GM18868 (cell line): Measurements from ENCODE around the gene SYNGR1.
"Not testable (repeated sequence)": the region's sequence is repeated elsewhere in the genome, so short reads cannot be mapped to it uniquely, and the experiment has no call there.

Experiments used
- ATAC-seq: cut with Tn5 transposase; IDR thresholded peaks from one replicate; pipeline ENCODE4 v1.9.1; 2021; ENCODE audit warnings: mild to moderate bottlenecking, moderate library complexity; ENCODE audit not compliant: unreplicated experiment

The SYNGR1 gene

DNA sequence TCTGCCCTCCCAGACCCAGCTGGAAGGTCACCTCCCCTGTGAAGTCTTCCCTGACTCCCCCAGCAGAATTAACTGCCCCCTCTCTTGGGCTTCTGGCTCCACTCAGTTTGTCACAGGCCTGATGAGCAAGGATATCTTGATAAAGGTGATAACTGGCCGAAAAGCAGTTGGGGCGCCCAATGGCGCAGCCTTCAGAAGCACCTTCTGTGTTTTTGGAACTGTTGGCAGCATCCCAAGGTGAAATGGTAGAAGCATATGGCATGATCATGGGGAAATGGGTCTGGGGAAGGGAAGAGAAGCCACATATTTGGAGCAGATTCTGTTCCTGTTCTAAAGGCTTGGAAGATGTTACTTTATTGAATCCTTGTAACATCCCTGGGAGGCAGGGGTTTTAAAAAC, 47.0 kb downstream of the SYNGR1 start:
- no peak for ATAC-seq

DNA sequence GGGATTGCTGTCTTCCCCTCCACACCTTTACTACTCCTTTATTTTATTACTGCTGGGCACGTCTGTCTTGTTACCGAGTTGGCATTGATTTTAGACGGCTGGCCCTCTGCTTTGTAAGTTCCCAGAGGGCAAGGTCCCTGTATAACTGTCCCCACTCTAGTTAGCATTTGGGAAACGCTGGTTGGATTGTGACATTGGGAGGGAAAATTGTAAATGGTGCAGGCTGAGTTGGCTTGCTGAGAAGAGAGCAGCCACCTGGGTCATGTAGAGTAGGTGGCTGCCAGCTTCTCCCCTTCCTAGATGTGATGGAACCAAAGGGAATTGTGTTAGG, 51.5 kb downstream of the SYNGR1 start:
- no peak for ATAC-seq

DNA sequence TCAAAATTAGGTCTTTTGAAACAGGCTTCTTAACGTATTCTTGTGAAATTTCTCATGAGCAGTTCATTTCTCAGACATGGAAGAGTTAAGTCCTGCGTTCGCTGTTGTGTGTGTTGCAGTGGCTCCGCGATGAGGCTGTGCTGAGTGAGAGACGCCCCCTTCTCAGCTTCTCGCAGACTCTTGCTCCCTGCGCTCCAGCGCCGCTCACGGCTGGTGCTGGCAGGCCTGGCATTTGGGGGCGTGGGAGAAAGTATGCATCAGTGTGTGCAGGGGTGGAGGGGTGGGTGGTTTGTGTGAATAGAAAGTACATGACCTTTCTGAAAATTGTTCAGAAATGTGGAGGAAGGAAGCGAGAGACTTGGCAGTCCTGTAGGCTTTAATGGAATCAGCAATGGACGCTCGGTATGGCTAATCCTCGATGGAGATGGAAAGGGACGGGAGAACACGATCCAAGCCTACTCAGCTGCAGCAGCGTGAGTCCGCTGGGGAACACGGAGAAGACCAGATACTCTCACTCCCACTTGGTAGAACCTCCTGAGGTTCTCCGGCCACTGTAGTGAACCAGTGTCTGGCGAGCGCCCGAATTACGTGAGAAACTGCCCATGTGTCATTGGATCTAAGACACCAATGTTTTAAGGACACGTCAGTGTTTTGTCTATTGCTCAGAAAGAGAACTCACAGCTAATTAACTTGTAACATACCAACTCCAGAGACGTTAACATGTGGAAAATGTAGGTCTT, 55.7 kb downstream of the SYNGR1 start:
- no peak for ATAC-seq

DNA sequence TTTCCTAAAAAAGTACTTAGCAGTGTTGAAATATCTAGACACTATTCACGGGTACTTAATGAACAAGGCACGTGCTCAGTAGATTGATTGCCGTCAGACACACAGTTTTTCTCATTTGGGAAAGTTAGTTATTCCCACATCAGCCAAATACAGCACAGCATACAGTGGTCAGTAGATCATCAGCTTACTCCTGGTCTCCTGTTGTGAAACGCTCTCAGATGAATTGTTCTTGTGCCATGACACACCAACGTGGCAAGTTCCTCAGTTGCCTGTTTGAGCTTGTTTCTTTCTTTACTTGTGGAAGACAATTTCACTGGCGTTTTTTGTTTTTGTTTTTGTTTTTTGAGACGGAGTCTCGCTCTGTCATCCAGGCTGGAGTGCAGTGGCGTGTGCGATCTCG, 58.4 kb downstream of the SYNGR1 start:
- no peak for ATAC-seq

DNA sequence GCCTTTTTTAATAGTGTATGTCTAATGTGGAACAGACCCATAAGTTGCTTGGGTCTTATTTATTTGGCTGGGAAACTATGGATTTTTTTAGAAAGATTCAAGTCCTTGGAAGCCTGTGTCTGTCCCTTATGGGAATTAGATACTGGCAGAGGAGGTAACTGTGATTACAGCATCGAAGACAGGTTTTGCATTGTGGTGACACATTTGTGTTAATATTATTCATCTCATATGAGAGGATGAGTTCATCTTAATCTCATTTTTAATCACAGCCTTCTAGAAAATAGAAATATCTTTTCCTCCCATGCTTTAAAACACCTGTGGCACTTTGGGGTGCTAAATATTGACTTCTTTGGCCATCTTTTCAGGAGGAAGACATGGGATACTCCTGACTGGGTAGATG, 59.0 kb downstream of the SYNGR1 start:
- no peak for ATAC-seq

DNA sequence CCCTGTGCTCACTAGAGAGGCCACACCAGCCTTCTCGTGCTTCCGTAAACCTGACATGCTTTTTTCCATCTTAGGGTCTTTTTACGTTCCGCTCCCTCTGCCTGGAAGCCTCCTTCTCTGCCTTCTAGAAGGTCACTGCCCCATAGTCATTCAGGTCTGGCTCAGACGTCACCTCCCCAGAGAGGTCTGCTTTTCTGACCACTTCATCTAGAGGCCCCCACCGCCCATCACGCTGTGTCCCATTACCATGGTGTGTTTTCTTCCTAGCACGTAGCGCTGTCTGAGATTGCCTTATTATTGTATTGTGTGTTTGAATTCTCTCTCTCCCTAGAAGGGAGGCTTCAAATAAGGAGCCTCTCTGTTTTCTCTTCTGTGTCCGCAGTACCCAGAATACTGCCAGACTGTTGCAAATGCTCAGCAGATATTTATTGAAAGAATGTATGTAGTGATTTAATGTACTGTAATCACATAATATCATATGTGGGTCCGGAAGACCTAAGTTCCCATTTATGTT, 59.8 kb downstream of the SYNGR1 start:
- no peak for ATAC-seq

DNA sequence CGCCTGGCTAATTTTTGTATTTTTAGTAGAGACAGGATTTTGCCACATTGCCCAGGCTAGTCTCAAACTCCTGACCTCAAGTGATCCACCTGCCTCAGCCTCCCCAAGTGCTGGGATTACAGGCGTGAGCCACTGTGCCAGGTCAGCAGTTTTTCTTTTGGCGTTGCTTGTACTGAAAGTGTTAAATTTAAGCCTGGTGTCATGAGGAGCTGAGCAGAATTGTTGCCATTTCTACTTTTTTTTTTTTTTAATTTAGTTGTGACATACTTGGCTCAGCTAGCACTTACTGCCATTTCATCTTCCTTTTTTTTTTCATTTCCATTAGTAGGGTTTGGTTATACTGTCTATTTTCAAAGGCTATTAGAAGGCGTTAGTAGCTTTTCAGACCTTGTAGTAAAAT, 60.5 kb downstream of the SYNGR1 start:
- no peak for ATAC-seq

DNA sequence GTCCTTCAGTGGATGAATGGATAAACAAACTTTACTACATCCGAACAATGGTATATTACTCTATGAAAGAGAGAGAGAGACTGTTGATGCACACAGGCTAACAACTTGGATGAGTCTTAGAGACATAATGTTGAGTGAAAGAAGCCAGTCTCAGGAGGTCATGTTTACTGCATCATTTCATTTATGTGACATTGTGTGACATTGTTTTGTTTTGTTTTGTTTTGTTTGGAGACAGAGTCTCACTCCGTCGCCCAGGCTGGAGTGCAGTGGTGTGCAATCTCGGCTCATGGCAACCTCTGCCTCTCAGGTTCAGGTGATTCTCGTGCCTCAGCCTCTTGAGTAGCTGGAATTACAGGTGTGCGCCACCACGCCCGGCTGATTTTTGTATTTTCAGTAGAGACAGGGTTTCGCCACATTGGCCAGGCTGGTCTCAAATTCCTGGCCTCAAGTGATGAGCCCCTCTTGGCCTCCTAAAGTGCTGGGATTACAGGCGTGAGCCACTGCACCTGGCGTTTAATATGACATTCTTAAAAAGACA, 62.1 kb downstream of the SYNGR1 start:
- ATAC-seq: not testable (repeated sequence)

DNA sequence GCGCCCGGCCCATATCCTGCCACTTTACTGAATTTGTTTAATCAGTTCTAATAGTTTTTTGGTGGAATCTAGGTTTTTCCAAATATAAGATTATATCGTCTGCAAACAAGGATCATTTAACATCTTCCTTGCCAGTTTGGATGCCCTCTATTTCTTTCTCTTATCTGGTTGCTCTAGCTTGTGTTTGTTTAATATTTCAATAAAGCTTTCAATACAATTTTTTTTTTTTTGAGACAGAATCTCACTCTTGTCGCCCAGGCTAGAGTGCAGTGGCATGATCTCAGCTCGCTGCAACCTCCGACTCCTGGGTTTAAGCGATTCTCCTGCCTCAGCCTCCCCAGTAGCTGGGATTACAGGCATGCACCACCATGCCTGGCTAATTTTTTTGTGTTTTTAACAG, 63.4 kb downstream of the SYNGR1 start:
- not testable (repeated sequence) for ATAC-seq

DNA sequence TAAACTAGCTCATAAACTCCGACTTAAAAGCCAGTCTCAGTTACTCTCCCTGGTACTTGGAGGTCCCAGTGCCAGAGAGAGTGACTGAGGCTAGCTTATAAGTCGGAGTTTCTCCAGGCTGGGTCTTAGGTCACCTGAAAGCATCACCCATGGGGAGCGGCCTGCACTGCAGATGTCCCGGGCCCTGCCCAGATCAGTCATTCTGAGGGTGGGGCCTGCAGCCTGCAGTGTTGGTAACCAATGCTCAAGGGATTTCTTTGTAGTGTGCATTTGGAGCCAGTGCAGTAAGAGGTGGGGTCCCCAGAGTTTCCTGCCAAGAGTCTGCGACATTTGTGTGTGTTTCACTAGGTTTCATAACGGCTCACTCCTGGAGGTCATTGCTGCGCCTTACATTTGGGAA, 64.6 kb downstream of the SYNGR1 start:
- no peak for ATAC-seq

DNA sequence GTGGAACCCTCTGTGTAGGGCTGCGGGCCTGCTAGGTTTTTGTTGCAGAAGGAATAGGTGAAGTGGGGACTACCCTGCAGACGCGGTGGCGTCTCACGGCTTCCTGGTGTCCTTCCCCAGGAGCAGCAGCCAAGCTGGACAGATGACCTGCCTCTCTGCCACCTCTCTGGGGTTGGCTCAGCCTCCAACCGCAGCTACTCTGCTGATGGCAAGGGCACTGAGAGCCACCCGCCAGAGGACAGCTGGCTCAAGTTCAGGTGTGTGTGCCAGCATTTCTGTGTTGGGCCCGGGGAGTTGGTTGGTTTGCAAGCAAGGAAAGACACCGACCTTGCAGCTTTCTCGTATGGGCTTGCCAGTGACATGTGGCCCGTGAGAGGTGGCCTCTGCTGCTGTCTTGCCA, 65.1 kb downstream of the SYNGR1 start:
- ATAC-seq: no peak

DNA sequence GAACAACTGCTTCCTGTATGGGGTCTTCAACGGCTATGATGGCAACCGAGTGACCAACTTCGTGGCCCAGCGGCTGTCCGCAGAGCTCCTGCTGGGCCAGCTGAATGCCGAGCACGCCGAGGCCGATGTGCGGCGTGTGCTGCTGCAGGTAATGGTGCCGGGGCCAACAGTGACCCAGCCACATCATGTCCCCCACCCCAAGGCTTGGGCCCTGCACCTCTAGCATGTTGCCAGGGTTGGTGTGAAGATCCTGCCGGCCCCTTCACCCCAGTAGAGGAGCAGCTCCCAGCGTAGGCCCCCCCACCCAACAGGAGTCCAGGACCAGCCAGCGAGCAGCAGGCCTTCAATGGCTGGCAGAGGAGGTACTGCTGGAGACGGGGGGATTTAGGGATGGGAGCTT, 65.7 kb downstream of the SYNGR1 start:
- ATAC-seq: no peak

DNA sequence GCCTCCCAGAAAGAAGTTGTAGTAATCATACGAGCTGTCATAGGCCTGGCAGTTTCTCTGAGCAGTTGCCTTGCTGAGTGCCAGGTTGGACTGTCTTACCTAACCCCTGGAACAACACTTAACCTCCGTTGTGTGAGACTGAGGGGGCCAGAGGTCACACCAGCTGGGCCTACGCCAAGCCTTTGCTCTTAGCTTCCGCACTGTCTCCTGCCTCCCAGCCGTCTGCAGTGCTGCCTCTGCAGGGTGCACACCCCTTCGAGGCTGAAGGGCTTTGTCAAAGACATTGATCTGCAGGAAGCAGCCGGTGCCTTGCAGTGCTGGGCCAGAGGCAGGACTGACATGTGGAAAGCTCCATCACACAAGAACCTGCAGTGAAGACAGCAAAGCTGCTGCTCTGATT, 66.5 kb downstream of the SYNGR1 start:
- no peak for ATAC-seq

DNA sequence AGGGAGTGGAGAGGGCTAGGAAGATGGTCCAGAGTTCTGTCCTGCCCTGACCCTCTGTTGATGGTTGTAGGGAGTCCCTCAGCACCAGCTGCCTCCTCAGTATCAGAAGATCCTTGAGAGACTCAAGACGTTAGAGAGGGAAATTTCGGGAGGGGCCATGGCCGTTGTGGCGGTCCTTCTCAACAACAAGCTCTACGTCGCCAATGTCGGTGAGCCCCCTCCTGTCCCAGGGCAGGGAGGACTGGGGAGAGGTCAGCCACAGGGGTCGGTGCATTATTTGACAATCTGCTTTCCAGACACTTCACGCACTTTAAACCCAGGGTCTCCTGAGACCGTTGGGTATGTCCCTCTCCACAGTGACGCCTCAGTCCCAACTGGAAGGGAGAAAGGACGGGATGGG, 67.8 kb downstream of the SYNGR1 start:
- no peak for ATAC-seq

DNA sequence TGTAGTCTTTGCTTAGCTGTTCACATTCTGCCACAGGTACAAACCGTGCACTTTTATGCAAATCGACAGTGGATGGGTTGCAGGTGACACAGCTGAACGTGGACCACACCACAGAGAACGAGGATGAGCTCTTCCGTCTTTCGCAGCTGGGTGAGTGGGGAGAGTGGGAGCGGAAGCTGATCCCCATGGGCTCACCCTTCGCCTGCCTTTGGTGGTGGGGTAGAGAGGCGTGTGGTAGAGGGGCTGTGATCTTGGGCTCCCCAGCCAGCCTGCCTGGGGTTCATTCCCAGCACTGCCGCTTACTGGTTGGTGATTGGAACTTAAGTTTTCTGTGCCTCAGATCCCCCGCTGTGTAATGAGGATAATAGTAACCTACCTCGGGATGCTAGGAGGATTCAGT, 68.9 kb downstream of the SYNGR1 start:
- no peak for ATAC-seq

DNA sequence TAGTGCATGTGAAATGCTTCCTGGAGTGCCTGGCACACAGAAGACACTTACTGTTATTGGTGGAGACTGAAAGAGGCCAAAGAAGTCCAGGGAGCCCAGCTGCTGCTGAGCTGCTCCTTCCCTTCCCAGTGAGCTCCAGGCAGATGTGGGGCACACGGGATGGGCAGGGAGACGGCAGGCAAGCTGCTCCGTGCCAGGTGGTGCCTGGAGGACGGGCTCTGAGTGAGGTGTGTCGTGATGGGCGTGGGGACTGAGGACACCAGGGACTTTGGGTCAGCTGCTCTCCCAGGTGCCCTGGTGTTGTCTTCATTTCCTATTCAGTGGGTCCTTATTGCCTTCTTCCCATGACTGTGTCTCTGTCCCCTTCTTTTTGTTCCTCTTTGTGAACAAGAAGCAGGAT, 69.3 kb downstream of the SYNGR1 start:
- no peak for ATAC-seq

DNA sequence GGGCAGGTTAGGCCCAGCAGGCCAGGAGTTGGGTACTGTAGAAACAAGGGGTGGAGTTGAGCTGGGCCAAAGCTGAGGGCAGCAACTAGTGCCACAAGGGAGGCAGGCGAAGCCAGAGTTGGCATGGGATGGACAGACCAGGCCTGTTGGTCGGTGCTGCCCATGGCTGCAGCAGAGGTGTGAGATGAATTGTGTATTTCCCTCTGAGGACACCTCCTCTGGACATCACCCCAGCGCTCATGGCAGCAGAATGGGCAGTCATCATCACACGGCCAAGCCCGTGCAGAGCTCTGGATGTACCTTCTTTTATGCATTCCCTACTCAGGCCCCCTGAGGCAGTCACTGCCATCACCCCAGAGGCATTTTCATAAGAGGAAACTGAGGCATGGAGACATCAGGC, 70.1 kb downstream of the SYNGR1 start:
- no peak for ATAC-seq

DNA sequence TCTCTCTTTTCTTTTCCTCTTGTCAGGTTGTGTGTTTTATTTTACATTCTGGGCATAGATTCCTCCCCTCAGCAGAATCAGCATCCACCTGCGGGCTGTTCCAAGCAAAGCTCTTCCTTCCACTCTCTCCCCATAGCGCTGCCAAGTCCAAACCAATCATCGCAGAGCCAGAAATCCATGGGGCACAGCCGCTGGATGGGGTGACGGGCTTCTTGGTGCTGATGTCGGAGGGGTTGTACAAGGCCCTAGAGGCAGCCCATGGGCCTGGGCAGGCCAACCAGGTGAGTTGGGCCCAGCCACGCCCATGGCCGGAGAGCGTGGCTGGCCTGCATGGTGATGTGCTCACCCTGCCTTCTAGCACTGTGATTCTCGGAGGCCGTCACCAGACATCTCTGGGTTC, 71.9 kb downstream of the SYNGR1 start:
- ATAC-seq: no peak

DNA sequence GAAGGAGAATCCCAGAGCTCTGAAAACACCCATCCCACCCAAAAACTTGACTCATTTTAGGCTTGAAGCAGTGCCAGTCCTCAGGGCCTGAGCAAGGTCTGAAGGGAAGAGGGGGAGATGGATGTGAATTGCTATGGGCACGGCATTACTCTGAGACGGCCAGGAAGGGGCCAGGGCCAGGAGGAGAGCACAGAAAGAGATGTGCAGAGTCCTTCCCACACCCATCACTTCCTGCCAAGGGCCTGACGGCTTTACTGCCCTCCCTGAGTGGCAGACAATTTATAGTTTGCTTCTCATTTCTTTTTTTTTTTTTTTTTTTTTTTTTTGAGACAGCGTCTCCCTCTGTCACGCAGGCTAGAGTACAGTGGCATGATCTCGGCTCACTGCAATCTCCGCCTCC, 72.3 kb downstream of the SYNGR1 start:
- no peak for ATAC-seq

DNA sequence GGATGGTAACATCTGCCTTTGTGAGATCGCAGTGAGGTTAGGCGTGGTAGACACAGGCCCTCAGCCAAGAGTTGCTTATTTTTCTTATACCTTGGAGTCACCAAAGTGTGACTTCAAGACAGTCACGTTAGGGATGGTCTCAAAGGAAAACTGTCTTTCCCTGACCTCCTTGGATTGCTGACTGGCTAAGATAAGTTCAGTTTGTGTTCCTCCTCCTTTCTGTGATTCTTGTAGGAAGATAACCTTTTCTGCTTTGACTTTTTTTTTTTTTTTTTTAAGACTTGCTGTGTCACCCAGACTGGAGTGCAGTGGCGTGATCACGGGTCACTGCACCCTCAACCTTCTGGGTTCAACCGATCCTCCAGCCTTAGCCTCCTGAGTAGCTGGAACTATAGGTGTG, 72.9 kb downstream of the SYNGR1 start:
- ATAC-seq: no peak

DNA sequence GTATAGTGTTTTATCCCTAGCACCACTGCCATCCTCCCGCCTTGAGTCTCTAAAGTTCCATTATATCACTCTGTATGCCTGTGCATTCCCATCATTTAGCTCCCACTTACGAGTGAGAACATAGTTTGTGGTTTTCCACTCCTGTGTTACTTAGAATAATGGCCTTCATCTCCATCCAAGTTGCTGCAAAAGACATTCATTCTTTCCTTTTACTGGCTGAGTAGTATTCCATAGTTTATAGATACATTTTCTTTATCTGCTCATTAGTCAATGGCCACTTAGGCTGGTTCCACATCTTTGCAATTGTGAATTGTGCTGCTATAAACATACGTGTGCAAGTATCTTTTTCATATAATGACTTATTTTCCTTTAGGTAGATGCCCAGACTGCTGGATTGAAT, 74.2 kb downstream of the SYNGR1 start:
- no peak for ATAC-seq

DNA sequence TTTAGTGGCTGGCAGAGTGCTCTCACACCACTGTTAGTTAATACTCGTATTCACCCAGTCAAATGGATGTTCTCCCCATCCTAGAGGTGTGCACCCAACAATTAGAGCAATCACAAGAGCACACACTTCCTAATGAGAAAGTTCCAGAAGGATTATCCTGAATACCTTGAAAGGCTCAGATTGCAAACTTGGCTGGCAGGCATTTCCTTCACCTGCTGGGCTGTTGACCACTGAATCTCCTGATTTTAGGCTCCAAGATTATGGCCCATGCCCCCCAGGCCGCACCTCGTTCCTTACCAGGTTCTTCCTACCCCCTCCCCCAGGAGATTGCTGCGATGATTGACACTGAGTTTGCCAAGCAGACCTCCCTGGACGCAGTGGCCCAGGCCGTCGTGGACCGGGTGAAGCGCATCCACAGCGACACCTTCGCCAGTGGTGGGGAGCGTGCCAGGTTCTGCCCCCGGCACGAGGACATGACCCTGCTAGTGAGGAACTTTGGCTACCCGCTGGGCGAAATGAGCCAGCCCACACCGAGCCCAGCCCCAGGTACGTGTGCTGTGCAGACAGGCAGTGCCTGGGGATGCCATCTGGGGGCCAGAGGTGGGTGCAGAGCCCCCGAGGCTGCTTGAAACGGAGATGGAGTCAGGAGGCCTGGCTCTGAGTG, 76.7 kb downstream of the SYNGR1 start:
- no peak for ATAC-seq
